OCI-LY1 (cell line): Measurements from ENCODE around the gene ZNF277.

Experiments used
- CTCF ChIP-seq: fragments of 200-600 bp; sonication (generic), shearing (Covaris generic); IDR thresholded peaks from 2 replicates; pipeline ENCODE4 v1.5.1; 2017; ENCODE audit warnings: mild to moderate bottlenecking, antibody characterized with exemption, low read length, moderate library complexity, mixed read lengths
- EZH2 ChIP-seq: fragments of 200-600 bp; sonication (generic), shearing (Covaris generic); IDR thresholded peaks from 2 replicates; pipeline ENCODE4 v1.8.0; 2017; ENCODE audit warnings: borderline replicate concordance, mixed run types, mild to moderate bottlenecking, antibody characterized with exemption, low read length, moderate library complexity, mixed read lengths

GRCh38 chr7:112212571-112212970 is 6.1 kb downstream of the ZNF277 start:
- TF ChIP-seq EZH2, result no peak
- TF ChIP-seq CTCF, result no peak
